Stimulated activated CD4-positive, alpha-beta T cell treated with anti-CD3 and anti-CD28 coated beads, Interleukin-4, amount 100 ng/mL, for 1 hour (primary cell): ENCODE data around the gene GLRX5.

Experiments used
- DNase-seq: peaks from one replicate; pipeline ENCODE4 v3.0.0-alpha.2; 2020

The GLRX5 gene

GRCh38 chr14:95518045-95518751 is 16.7 kb upstream of the GLRX5 start:
- no peak for DNase-seq

DNA sequence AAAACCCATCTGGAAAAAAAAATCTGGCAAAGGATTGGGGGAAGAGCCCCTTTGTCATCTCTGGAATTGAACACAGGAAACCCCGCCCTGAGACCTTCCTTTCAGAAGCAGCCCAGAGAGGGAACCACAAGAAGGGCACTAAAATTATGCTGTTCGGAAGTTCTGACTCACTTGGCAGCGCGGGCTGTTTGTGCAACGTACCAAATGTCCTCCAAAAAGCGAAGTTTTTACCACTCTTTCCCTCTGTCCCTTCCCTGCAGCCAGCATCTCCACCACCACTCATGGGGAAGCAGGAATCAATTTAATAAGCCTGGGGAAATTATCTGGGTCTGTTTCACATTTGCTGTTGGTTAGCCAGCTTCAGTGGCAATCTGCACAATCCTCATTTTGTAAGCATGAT is 15.2 kb upstream of the GLRX5 start:
- DNase-seq: peak; percentile 59

DNA sequence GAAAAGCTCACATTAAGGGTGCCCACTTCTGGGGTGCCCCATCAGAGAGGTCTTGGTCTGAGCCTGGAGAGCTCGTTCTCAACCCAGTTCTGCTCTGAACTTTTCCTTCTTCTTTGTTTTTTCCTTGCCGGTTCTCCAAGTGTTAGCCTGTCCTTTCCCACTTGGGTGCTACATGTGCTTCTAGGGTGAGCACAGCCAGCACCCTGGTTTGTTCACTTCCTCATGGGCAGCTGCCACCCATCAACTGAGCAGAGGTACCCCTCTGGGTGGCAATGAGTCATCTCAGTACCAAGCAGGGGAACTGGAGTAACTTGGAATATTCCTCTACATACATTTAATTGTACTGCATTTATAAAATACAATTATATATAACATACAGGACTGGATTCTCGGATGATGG is 14.5 kb upstream of the GLRX5 start:
- DNase-seq: no peak

GRCh38 chr14:95521001-95521400 is 13.8 kb upstream of the GLRX5 start:
- no peak for DNase-seq

DNA sequence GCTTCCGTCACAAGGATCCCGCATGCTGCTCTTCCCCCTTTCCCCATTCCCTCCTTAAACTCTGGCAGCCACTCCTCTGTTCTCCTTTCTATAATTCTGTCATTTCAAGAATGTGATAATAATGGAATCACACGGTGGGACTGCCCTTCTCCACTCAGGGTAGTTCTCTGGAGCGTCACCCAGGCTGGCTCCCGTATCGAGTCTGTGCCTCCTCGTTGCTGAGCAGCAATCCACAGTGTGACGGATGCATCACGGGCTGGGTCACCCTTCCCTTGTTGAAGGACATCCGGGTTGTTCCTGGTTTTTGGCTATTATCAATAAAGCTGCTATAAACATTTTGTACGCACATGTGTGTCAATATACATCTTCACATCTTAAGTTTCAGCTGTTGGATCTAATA is 12.7 kb upstream of the GLRX5 start:
- DNase-seq: no peak

- DNase-seq: no peak
Measured at GRCh38 chr14:95522556-95522955, 12.3 kb upstream of the GLRX5 start.

DNA sequence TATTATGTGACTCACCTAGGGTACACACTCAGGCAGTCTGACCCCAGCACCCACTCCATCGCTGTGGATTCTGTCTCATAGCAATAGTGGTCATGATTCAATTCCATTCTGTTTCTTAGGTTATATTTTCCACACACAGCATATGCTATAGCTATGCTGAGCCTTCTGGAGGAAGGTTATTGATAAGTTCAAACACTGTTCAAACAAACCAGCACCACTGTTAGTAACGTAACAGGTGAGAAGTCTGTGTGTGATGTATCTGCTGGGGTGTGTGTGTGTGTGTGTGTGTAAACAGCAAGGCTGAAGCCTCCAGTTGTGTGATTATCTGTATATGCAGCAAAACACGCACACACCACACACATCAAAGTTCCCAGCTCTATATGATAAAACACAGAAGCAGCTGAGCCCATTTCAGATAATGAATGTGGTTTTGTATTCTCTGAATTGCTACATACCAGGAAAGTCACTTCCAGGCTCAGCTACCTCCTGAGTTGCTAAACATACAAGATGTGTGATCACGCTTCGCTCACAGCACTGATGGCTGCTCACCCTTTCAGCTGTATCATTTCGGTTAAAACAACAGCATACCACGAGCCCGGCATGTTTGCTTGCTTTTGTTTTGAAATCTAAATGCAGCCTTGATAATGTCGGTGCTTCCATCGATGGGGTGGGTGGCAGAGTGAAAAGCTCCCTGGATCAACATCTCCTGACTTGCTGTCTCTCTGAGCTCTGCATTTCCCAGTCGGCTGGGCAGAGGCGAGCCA is 11.6 kb upstream of the GLRX5 start:
- peak; percentile 24 for DNase-seq

DNA sequence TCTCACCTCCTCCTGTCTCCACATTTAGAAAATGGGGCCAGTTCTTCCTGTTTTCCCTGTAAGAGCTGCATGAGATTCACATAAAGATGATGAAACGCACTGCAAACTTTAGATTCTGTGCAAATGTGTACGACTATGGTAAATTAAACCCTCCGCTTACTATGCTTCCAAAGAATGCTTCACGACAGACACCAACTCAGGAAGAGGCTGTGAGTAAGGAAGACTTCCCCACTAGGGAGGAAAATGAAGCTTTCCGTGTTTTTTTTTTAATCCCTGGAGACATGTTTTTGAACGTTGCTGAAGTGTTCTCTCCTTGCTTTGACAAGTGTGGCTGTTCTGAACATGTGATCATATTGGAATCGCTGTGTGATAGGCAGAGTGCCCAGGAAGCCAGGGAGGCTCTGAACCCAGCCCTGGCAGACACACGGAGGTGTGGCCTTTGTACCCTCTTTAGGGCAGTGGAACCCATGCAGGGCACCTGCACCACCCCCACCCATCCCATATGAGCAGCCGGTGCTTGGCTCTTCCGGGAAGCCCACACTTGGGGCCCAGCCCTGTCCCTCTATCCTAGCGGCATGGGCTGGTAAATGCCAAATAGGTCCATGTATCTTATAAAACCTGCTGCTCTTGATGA is 10.9 kb upstream of the GLRX5 start:
- no peak for DNase-seq

DNA sequence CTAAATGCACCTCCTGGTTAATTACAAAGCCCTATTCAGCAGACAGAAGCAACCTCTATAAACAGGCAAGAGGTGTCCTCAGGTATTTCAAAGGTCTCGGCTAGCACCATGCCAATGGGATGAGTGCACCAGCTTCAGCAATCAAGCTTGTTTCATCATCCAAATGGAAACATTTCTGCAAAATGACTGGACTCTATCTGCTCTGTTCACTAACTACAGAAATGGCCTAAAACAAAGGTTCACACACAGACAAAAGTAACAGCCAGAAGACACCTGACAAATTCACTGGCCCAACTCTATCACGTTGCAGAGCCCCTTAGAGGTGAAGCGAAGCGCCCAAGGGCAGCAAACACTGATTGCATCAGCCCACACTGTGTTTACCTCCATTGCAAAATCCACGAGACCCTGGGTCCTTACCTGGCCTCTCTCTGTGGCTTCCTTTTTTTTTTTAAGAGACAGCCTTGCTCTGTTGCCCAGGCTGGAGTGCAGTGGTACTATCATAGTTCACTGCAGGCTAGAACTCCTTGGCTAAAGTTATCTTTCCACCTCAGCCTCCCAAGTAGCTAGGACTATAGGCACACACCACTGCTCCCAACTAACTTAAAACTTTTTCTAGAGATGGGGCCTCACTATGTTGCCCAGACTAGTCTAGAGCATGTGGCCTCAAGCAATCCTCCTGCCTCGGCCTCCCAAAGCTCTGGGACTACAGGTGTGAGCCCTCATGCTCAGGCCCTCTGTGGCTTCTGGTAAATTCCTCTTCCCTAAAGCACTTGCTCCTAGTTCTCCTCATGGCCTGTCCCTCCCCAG is 9.9 kb upstream of the GLRX5 start:
- no peak for DNase-seq

DNA sequence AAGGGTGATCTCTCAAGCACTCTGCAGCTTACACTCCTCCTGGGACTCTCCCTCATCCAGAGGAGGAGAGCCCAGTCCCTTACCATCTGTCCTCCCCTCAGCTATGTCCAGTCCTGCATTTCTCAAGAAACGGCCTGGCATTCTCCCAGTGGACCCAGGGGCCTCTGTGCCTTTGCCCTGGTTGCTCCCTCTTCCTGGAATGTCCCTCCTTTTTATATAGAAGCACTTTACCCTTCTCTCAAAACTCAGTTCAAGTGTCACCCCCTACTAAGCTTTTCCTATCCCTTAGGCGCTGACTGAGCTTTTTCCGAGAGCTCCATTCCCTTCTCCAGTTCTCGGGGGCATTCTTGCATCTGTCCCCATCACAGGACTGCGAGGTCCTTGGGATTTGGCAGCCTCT is 8.9 kb upstream of the GLRX5 start:
- no peak for DNase-seq

DNA sequence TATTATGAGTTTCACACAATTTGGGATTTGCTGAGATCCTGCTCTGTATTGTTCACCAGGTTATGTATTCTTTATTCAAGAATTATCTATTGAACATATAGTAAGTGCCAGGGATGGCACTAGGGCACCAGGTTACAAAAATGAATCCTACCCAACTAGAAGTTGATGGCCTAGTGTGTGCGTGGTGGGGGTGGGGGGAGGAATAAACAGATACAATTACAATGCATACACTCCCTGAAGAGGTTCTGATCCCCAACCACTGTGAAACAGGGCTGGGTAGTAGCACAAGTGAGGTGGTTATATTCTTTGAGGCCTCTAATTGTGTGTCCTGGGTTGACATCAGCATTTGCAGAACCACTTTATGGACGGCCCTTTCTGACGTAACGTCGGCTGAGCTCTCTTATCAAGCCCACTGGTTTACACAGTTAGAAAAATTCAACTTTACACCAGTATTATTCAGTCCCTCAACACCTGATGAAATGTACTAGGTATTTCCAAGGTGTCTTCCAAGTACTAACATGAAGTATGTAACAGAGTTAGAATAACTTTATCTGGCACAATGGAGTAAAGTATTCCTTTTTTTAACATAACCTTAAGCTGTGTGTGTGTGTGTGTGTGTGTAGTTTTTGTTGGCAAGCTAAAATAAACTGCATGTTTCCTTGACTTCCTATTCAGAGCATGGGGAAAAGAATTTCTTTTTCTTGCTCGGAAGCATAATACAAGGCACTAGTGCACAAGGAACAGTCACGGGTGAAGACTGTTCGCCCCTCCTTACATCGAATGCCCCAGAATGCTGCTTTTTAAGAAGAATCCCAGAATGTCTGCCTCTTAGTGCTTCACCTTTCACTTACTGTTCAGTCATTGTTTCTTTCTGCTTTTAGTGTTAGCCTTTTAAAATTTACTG is 8.1 kb upstream of the GLRX5 start:
- DNase-seq: no peak

DNA sequence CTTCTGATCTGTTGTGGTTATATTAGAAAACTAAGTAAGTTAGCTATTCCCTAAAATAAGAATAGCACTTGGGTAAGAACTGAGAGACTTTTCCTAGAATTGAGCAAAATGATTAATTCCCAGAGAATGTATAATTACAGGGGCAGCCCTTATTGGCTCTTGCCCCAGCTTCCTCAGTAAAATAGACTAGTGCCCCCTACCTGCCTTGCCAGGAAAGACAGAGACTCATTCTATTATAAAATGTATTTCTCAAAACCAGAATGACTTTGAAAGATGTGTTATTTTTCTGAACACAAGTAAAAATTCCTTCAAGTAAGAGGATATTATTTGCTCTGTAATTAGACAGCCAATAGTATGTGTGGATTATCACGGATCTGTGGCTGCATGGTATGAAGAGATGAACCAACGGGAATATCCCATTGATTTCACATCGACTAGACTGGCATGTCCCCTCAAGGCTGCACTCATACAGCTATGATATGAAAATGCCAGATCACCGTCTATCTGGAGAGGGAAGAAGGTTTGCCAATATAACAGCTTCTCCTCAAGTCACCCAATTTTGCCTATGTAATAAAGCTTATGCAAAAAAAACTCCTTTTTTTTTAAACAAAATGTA is 7.4 kb upstream of the GLRX5 start:
- DNase-seq: peak; percentile 40

GRCh38 chr14:95529216-95529615 is 5.6 kb upstream of the GLRX5 start:
- no peak for DNase-seq

- no peak for DNase-seq
Measured at GRCh38 chr14:95530473-95531276, 4.2 kb upstream of the GLRX5 start.

DNA sequence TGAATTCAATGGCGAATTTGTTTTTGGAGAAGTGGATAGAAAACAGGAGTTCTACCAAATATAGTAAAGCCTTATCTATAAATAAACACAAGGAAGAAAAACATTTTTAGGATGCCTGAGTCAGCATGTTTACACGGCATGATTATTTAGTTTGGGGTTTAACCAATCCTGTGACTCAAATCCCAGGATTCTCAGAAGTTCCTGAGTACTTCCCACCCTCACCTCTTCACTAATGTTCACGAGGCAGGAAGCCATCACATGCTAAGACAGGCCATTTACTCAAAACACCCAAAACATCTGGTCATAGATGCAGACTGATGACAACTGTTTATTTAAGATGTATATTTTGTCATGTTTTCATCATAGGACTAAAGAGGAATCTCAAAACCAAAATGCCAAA is 3.4 kb upstream of the GLRX5 start:
- no peak for DNase-seq

- no peak for DNase-seq
Measured at GRCh38 chr14:95531969-95532368, 2.9 kb upstream of the GLRX5 start.

GRCh38 chr14:95533391-95533821 is 1.4 kb upstream of the GLRX5 start:
- DNase-seq: no peak

GRCh38 chr14:95533822-95534221 is 1.0 kb upstream of the GLRX5 start:
- no peak for DNase-seq

DNA sequence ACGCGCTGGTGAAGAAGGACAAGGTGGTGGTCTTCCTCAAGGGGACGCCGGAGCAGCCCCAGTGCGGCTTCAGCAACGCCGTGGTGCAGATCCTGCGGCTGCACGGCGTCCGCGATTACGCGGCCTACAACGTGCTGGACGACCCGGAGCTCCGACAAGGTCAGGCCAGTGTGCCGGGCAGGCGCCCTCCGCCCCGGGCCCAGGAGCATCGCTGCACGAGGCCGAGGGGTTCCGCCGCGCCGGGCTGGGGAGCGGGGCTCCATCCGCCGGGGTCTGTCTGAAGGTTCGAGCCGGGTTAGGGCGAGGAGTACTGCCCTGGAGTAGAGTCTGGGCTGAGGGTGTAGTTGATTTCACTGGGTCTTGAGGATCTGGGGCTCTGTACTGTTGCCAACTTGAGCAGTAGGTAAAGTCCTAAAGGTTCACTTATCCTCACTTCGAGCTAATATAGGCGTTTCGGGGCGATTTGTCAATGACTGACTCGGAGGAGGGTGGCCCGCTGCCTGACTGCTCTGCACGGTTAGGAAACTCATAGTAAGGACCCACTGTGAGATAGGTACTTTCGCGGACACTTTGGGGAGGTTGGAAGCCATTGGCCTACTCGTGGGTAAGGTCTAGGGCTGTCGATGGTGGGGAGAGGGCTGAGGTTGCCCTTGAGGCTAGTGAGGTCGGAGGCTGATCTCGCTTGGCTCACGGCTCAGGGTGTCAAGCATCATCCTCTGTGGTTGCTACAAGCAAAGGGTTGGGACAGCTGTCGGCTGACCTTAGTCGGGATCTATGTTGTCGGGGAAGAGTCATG is 574 bp downstream of the GLRX5 start:
- DNase-seq: peak; percentile 22

GRCh38 chr14:95536036-95536593 is 1.3 kb downstream of the GLRX5 start:
- DNase-seq: no peak
